Amniotic epithelial cell (primary cell): ENCODE results near the gene GEN1.
A peak's percentile ranks its signal among the peaks of the same experiment; 100 is the strongest.

ENCODE experiments used
- DNase-seq: peaks from one replicate; pipeline ENCODE4 v3.0.0-alpha.2; 2010; ENCODE audit warnings: low read depth

GEN1 gene

GRCh38 chr2:17753803-17754663 lies at the start of gene GEN1, which contains the start of gene SMC6:
GEN1 (plus strand) TSS chr2:17754138; CDS start chr2:17759944, 5,806 bp downstream.
SMC6 (minus strand) TSS chr2:17753810; CDS start chr2:17745946, 7,864 bp downstream.
- DNase-seq = peak; percentile 76

- DNase-seq = peak; percentile 57
These were observed 47.1 kb upstream of the GEN1 start for GRCh38 chr2:17706845-17707244.

- DNase-seq = no peak
These were observed 45.4 kb upstream of the GEN1 start for GRCh38 chr2:17708501-17708900.

GRCh38 chr2:17709897-17710296 lies 44.0 kb upstream of the GEN1 start:
- DNase-seq = no peak

GRCh38 chr2:17710547-17711248 lies 43.2 kb upstream of the GEN1 start:
- no peak for DNase-seq

- DNase-seq = no peak
These were observed 40.6 kb upstream of the GEN1 start for GRCh38 chr2:17713291-17713690.

GRCh38 chr2:17717666-17718065 lies 36.3 kb upstream of the GEN1 start:
- no peak for DNase-seq

GRCh38 chr2:17718689-17719088 lies 35.2 kb upstream of the GEN1 start:
- DNase-seq = peak; percentile 13

- peak; percentile 26 for DNase-seq
These were observed 34.2 kb upstream of the GEN1 start for GRCh38 chr2:17719562-17720371.

- DNase-seq = no peak
These were observed 25.7 kb upstream of the GEN1 start for GRCh38 chr2:17728210-17728609.

- DNase-seq = no peak
These were observed 24.1 kb upstream of the GEN1 start for GRCh38 chr2:17729880-17730279.

GRCh38 chr2:17733599-17733998 lies 20.3 kb upstream of the GEN1 start:
- DNase-seq = no peak

GRCh38 chr2:17735864-17736263 lies 18.1 kb upstream of the GEN1 start:
- no peak for DNase-seq

- DNase-seq = peak; percentile 65
These were observed 16.9 kb upstream of the GEN1 start for GRCh38 chr2:17736989-17737388.

- DNase-seq = no peak
These were observed 13.7 kb upstream of the GEN1 start for GRCh38 chr2:17740203-17740602.

- DNase-seq = peak; percentile 53
These were observed 6.1 kb upstream of the GEN1 start for GRCh38 chr2:17747684-17748452.

GRCh38 chr2:17748745-17749144 lies 5.2 kb upstream of the GEN1 start:
- no peak for DNase-seq

GRCh38 chr2:17749753-17750438 lies 4.0 kb upstream of the GEN1 start:
- DNase-seq = no peak

GRCh38 chr2:17752246-17752645 lies 1.7 kb upstream of the GEN1 start:
- no peak for DNase-seq

GRCh38 chr2:17752892-17753802 lies 791 bp upstream of the GEN1 start:
- DNase-seq = no peak
